Measurements from ENCODE around the gene ADAM10. TPM values are rescaled to one million over a fixed set of nuclear protein-coding genes. Genes with fewer than 3 reads are reported as not detected.

Gene ADAM10
- total RNA-seq, 2 experiments from 2014 or later = 61.9 to 103 TPM

GRCh38 chr15:58795825-58796224 is 46.3 kb upstream of the ADAM10 start:
- Histone ChIP-seq H4K20me1 (ENCODE audit: insufficient read depth, low read length) (no peaks in the 10 kb centered on the region), H3K4me1 (ENCODE audit: insufficient read depth, low read length, poor library complexity, severe bottlenecking) (peaks cover 7% of the 10 kb centered on the region), H3K4me3 (ENCODE audit: low read depth, low read length, poor library complexity, severe bottlenecking) (no peak overlapping the region), H3K27ac (ENCODE audit: low read depth, low read length, poor library complexity, severe bottlenecking) (no peak overlapping the region), H2AFZ (ENCODE audit: low read length) (no peak overlapping the region), H3K9me2 (ENCODE audit: insufficient read depth, low read length) (no peaks in the 10 kb centered on the region), H3K4me2 (ENCODE audit: low read length) (no peak overlapping the region), H3K36me3 (ENCODE audit: insufficient read depth, low read length) (no peaks in the 10 kb centered on the region), H3K9me3 (ENCODE audit: low read length) (no peaks in the 10 kb centered on the region), H3K79me2 (ENCODE audit: insufficient read depth, low read depth, low read length) (no peaks in the 10 kb centered on the region)
- intact Hi-C loops (cut with micrococcal nuclease; ENCODE audit: unreplicated experiment) = no loop called here
- CTCF ChIA-PET (ENCODE audit: unreplicated experiment) = no interaction called here
- POLR2A ChIA-PET = no interaction called here
- BruUV-seq (replicated peaks) = no TSS peak
- no peak for TF ChIP-seq EZH2phosphoT487 (IDR thresholded peaks at IDR 0.05; ENCODE audit: borderline replicate concordance, low read depth, low read length)
- TF ChIP-seq CTCF (conservative IDR thresholded peaks at IDR 0.05; ENCODE audit: low read length) = no peak
- no peak for DNase-seq (ENCODE audit: low spot score)

GRCh38 chr15:58793862-58794261 is 44.4 kb upstream of the ADAM10 start:
- H3K4me2 ChIP-seq (ENCODE audit: low read length) = no peak overlapping the region
- H3K4me1 ChIP-seq (ENCODE audit: insufficient read depth, low read length, poor library complexity, severe bottlenecking) = no peaks in the 10 kb centered on the region
- DNase-seq (ENCODE audit: low spot score) = no peak

More at GRCh38 chr15:58793862-58794261, 44.4 kb upstream of the ADAM10 start:
- Histone ChIP-seq H3K79me2 (ENCODE audit: insufficient read depth, low read depth, low read length) (no peaks in the 10 kb centered on the region), H2AFZ (ENCODE audit: low read length) (no peak overlapping the region), H3K9me2 (ENCODE audit: insufficient read depth, low read length) (no peaks in the 10 kb centered on the region), H3K27ac (ENCODE audit: low read depth, low read length, poor library complexity, severe bottlenecking) (no peak overlapping the region), H3K36me3 (ENCODE audit: insufficient read depth, low read length) (no peaks in the 10 kb centered on the region), H4K20me1 (ENCODE audit: insufficient read depth, low read length) (no peaks in the 10 kb centered on the region), H3K4me3 (ENCODE audit: low read depth, low read length, poor library complexity, severe bottlenecking) (no peak overlapping the region), H3K9me3 (ENCODE audit: low read length) (no peaks in the 10 kb centered on the region)
- ChIA-PET POLR2A (interaction anchor here (0.6 kb wide), 1 partner anchor 10 kb away, joined by 3 read pairs; no protein-coding TSS in a partner anchor), CTCF (ENCODE audit: unreplicated experiment) (no interaction called here)
- BruUV-seq (replicated peaks) = no TSS peak
- intact Hi-C loops (cut with micrococcal nuclease; ENCODE audit: unreplicated experiment) = no loop called here
- TF ChIP-seq EZH2phosphoT487 (IDR thresholded peaks at IDR 0.05; ENCODE audit: borderline replicate concordance, low read depth, low read length) = no peak
- no peak for TF ChIP-seq CTCF (conservative IDR thresholded peaks at IDR 0.05; ENCODE audit: low read length)
